ENCODE measurements around the gene ATG7.
A peak's percentile ranks its signal among the peaks of the same experiment; 100 is the strongest.
"Not testable (repeated sequence)": the region's sequence is repeated elsewhere in the genome, so short reads cannot be mapped to it uniquely, and the experiment has no call there.

Gene ATG7

GRCh38 chr3:11437506-11437905 is 165.3 kb downstream of the ATG7 start:
- no peak for DNase-seq

- DNase-seq = no peak
Observed at GRCh38 chr3:11438646-11439045, 166.4 kb downstream of the ATG7 start.

GRCh38 chr3:11441346-11441745 is 169.1 kb downstream of the ATG7 start:
- not testable (repeated sequence) for DNase-seq

GRCh38 chr3:11444404-11444803 is 172.2 kb downstream of the ATG7 start:
- no peak for DNase-seq

GRCh38 chr3:11445193-11445592 is 173.0 kb downstream of the ATG7 start:
- DNase-seq = not testable (repeated sequence)

- no peak for DNase-seq
Observed at GRCh38 chr3:11445883-11446282, 173.7 kb downstream of the ATG7 start.

- DNase-seq = no peak
Observed at GRCh38 chr3:11447584-11448200, 175.5 kb downstream of the ATG7 start.

- no peak for DNase-seq
Observed at GRCh38 chr3:11450015-11450414, 177.8 kb downstream of the ATG7 start.

- DNase-seq = no peak
Observed at GRCh38 chr3:11452312-11452711, 180.1 kb downstream of the ATG7 start.

GRCh38 chr3:11452885-11453847 is 181.0 kb downstream of the ATG7 start:
- DNase-seq = peak; percentile 22

- DNase-seq = peak; percentile 63
Observed at GRCh38 chr3:11455956-11456355, 183.8 kb downstream of the ATG7 start.

GRCh38 chr3:11457135-11457534 is 184.9 kb downstream of the ATG7 start:
- DNase-seq = no peak

- DNase-seq = peak; percentile 62
Observed at GRCh38 chr3:11459186-11459824, 187.1 kb downstream of the ATG7 start.

GRCh38 chr3:11461226-11461625 is 189.0 kb downstream of the ATG7 start:
- DNase-seq = no peak

- DNase-seq = not testable (repeated sequence)
Observed at GRCh38 chr3:11462673-11463072, 190.5 kb downstream of the ATG7 start.

GRCh38 chr3:11463591-11463990 is 191.4 kb downstream of the ATG7 start:
- no peak for DNase-seq

GRCh38 chr3:11464356-11464755 is 192.2 kb downstream of the ATG7 start:
- DNase-seq = no peak

- DNase-seq = peak; percentile 68
Observed at GRCh38 chr3:11465744-11466616, 193.8 kb downstream of the ATG7 start.

GRCh38 chr3:11467875-11468274 is 195.7 kb downstream of the ATG7 start:
- DNase-seq = no peak

- DNase-seq = no peak
Observed at GRCh38 chr3:11470031-11470853, 198.0 kb downstream of the ATG7 start.

GRCh38 chr3:11475324-11475723 is 203.1 kb downstream of the ATG7 start:
- no peak for DNase-seq

GRCh38 chr3:11476735-11477144 is 204.5 kb downstream of the ATG7 start:
- no peak for DNase-seq

Measured in amniotic stem cell (primary cell).